IPS DF 6.9 (cell line): ENCODE results near the gene ZNF766.
"Not testable (repeated sequence)": the region's sequence is repeated elsewhere in the genome, so short reads cannot be mapped to it uniquely, and the experiment has no call there.

Experiments used
- DNase-seq: peaks from one replicate; pipeline ENCODE4 v3.0.0-alpha.2; 2013; ENCODE audit warnings: low read depth, low spot score
- H3K27ac ChIP-seq: one replicate; pipeline ENCODE4 v1.5.1; 2013; ENCODE audit warnings: low read length, control low read depth
- H3K27me3 ChIP-seq: 2 replicates; pipeline ENCODE4 v1.6.1; 2013; ENCODE audit warnings: mild to moderate bottlenecking, low read length; ENCODE audit not compliant: control insufficient read depth, insufficient read depth
- H3K36me3 ChIP-seq: 2 replicates; pipeline ENCODE4 v1.6.1; 2013; ENCODE audit warnings: low read length; ENCODE audit not compliant: control insufficient read depth, insufficient read depth
- H3K4me1 ChIP-seq: 2 replicates; pipeline ENCODE4 v1.6.1; 2013; ENCODE audit warnings: low read length; ENCODE audit not compliant: control insufficient read depth, insufficient read depth
- H3K4me3 ChIP-seq: 2 replicates; pipeline ENCODE4 v1.5.1; 2013; ENCODE audit warnings: mild to moderate bottlenecking, low read length
- H3K9me3 ChIP-seq: 2 replicates; pipeline ENCODE4 v1.6.1; 2013; ENCODE audit warnings: low read length, inconsistent platforms; ENCODE audit not compliant: control insufficient read depth, insufficient read depth
- WGBS: extraction: QIAGEN DNeasy Blood & Tissue Kit; methylation state at CpG from one replicate; pipeline ENCODE4 v1.1.7; 2013; ENCODE audit warnings: mixed read lengths, missing lambda C conversion rate; ENCODE audit not compliant: insufficient read length, insufficient coverage; 5-methylcytosine and 5-hydroxymethylcytosine counted together

The ZNF766 gene

DNA sequence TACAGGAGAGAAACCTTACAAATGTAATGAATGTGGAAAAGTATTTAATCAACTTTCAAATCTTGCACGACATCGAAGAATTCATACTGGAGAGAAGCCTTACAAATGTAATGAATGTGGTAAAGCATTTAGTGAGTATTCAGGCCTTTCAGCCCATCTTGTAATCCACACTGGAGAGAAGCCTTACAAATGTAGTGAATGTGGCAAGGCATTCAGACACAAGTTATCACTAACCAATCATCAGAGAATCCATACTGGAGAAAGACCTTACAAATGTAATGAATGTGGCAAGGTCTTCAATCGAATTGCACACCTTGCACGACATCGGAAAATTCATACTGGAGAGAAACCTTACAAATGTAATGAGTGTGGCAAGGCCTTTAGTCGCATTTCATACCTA lies 53.0 kb downstream of the ZNF766 start:
- no CpG with 5 or more reads among the region's 6 CpGs for WGBS
- H3K27me3 ChIP-seq = no peaks in the 10 kb centered on the region
- DNase-seq = no peak
- no peak overlapping the region for H3K4me3 ChIP-seq
- peaks cover 24% of the 10 kb centered on the region for H3K36me3 ChIP-seq
- no peaks in the 10 kb centered on the region for H3K4me1 ChIP-seq
- H3K27ac ChIP-seq = no peak overlapping the region
- peaks cover 16% of the 10 kb centered on the region for H3K9me3 ChIP-seq

DNA sequence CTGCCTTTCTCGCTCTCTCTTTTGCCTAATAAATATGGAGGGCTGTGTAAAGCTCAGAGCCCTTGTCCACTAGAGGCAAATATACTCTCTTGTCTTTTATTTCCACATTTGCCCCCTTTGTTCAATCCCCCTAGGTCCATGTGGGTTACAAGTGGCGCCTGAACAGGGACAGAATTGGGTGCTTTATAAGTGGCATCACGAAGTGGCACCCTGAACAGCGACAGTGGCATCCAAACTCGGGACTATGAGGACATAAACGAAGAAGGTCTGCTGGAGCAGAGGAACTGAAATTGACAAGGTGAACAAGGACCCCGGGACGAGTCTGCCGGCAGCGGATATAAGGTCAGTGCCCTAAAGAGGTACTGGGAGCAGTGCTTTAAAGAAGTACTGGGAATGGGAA lies 62.4 kb downstream of the ZNF766 start:
- Histone ChIP-seq H3K27me3 (no peaks in the 10 kb centered on the region), H3K27ac (no peak overlapping the region), H3K36me3 (no peaks in the 10 kb centered on the region), H3K4me1 (no peaks in the 10 kb centered on the region), H3K9me3 (peaks cover 6% of the 10 kb centered on the region), H3K4me3 (no peak overlapping the region)
- WGBS = no CpG with 5 or more reads among the region's 10 CpGs
- DNase-seq = no peak

DNA sequence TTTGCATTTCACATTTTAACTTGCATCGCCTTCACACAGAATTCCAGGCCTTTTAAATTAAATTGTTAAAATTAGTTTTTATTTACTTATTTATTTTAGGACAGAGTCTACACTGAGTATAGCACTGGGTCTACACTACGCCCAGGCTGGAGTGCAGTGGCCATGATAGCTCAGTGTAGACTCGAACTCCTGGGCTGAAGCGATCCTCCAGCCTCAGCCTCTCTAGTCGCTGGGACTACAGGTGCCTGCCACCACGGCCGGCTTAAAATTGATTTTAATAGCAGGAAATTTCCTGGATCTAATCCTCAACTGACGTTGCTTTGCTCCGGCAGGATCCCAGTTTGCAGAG lies 66.4 kb downstream of the ZNF766 start:
- no CpG with 5 or more reads among the region's 9 CpGs for WGBS

DNA sequence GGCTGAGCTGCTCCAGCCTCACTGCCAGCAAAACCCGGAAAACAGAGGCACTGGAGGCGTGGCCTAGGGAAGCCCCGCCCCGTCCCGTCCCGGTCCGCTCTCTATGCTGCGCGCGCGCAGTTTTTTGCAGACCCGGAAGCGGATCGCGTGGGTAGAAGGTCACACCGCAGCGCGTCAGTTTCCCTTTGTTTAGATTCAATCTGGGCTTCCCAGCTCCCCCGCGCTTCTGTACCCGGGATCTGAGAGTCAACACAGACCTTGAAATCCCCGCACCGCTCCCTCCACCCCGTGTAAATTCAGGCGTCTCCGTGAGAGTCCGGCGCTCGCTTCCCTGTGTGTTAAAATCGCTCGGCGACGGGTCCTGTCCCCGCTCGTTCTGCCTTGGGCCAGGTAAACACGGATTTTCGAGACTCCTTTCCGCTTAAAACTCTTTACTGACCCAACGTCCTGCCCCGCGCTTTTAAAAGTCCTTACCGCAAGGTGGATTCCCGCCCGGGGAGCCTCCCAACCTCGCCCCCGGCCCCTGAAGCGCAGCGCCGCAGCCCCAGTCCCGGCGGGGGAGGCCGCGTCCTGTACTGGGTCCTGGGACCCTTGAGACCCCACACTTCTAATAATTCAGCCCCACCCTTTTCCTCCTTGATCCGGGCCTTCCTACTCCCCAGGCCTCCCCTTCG lies 66.9 kb downstream of the ZNF766 start, which contains the start of gene ZNF610:
TSS of gene ZNF610 (plus strand) at position 127 of the 674 bp plus-strand sequence. CDS start 12,930 bp downstream, outside the sequence.
- no peaks in the 10 kb centered on the region for H3K4me1 ChIP-seq
- WGBS = no CpG with 5 or more reads among the region's 55 CpGs
- peaks cover 3% of the 10 kb centered on the region for H3K9me3 ChIP-seq
- no peaks in the 10 kb centered on the region; the same call in 1 of the 2 replicates for H3K36me3 ChIP-seq
- no peak within 1 kb of the TSS for H3K27ac ChIP-seq
- H3K27me3 ChIP-seq = no peaks in the 10 kb centered on the region
- peak within 1 kb of the TSS; percentile 82 for H3K4me3 ChIP-seq
- DNase-seq = peak; percentile 75

More for the DNA sequence above, 66.4 kb downstream of the ZNF766 start:
- DNase-seq = no peak
- Histone ChIP-seq H3K4me3 (no peak overlapping the region; the same call in 1 of the 2 replicates), H3K4me1 (no peaks in the 10 kb centered on the region), H3K27ac (no peak overlapping the region), H3K36me3 (no peaks in the 10 kb centered on the region; the same call in 1 of the 2 replicates), H3K27me3 (no peaks in the 10 kb centered on the region), H3K9me3 (peaks cover 4% of the 10 kb centered on the region)

DNA sequence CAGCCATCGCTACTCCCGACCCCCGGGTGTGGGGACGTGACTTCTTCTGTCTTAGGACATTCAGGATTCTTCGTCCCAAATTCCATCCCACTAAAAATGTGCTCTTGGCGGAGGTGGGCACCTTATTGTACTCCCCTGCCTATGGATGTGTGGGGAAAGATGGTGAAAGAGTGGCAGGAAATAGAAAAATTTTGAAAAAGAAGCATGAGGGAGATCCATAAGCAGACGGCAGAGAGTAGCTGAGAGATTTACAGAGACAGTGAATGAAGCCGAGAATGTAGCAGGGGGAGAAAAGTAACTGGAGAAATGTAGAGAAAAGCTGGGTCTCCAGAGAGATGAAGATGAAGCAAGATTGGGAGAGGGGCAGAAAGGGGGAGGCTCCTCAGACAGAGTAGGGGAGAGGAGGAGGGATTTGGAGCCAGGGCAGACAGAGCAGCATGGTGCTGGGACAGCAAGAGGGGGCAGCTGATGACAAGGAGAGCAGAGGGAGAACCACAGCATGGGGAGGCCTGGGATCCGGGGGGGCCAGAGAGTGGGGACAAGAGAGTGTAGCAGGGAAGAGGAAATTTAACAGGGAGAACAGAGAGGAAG lies 67.5 kb downstream of the ZNF766 start:
- Histone ChIP-seq H3K4me1 (no peaks in the 10 kb centered on the region), H3K4me3 (peak overlapping the region; percentile 82; the same call in 1 of the 2 replicates), H3K9me3 (peaks cover 2% of the 10 kb centered on the region), H3K27ac (no peak overlapping the region), H3K27me3 (no peaks in the 10 kb centered on the region), H3K36me3 (no peaks in the 10 kb centered on the region; the same call in 1 of the 2 replicates)
- no CpG with 5 or more reads among the region's 9 CpGs for WGBS
- DNase-seq = no peak

DNA sequence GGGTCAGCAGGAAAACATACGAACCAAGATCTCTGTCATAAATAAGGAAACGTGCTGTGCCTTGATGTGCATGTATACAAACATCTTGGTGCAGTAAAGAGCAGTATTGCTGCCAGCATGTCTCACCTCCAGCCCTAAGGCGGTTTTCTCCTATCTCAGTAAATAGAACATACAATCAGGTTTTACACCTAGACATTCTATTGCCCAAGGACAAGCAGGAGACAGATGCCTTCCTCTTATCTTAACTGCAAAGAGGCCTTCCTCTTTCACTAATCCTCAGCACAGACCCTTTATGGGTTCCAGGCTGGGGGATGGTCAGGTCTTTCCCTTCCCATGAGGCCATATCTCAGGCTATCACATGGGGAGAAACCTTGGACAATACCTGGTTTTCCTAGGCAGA lies 69.6 kb downstream of the ZNF766 start:
- not testable (repeated sequence) for H3K4me1 ChIP-seq, H3K27me3 ChIP-seq, H3K4me3 ChIP-seq, DNase-seq, H3K36me3 ChIP-seq, H3K27ac ChIP-seq, H3K9me3 ChIP-seq
- no CpG with 5 or more reads among the region's 3 CpGs for WGBS

DNA sequence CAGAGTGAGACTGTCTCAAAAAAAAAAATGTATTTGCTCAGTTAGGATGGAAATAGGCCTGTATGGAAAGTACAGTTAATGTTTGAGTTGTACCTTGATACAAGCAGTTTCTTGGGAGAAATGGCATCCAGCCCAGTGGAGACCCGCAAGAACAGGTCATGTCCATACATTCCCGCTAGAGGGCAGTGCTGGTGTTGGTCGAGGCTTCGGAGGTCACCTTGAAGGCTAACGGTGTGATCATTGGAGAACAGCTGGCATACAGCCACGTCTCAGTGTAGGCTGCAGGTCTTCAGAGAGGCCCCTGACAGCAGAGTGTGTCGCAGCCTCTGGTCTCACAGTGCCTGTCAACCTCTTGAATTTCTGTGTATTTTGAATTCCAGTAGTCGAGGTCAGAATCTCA lies 74.2 kb downstream of the ZNF766 start:
- peak; percentile 73 for DNase-seq
- H3K4me3 ChIP-seq = no peak overlapping the region
- no peak overlapping the region for H3K27ac ChIP-seq
- H3K36me3 ChIP-seq = no peaks in the 10 kb centered on the region
- no peaks in the 10 kb centered on the region for H3K9me3 ChIP-seq
- no peaks in the 10 kb centered on the region for H3K4me1 ChIP-seq
- no CpG with 5 or more reads among the region's 8 CpGs for WGBS
- no peaks in the 10 kb centered on the region for H3K27me3 ChIP-seq

DNA sequence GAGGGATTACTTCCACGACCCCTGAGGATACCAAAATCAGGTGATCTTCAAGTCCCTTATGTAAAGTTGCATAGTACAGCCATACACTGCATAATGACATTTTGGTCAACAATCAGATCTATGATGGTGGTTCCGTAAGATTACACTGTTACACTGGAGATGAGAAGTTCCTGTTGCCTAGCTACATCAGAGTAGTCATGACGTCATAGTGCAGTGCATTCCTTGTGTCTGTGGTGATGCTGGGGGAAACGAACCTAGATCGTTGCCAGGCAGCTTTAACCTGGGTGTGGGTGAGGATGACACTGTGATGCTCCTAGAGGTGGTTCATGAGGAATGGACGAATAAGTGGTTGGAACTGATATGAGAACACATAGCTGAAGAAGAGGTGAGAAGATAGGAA lies 75.8 kb downstream of the ZNF766 start:
- no peak overlapping the region for H3K27ac ChIP-seq
- no peak for DNase-seq
- no CpG with 5 or more reads among the region's 6 CpGs for WGBS
- H3K27me3 ChIP-seq = no peaks in the 10 kb centered on the region
- no peaks in the 10 kb centered on the region for H3K4me1 ChIP-seq
- no peaks in the 10 kb centered on the region for H3K36me3 ChIP-seq
- no peak overlapping the region for H3K4me3 ChIP-seq
- no peaks in the 10 kb centered on the region for H3K9me3 ChIP-seq
